ENCODE results near the gene ZNF488. TPM values are rescaled to one million over a fixed set of nuclear protein-coding genes. Genes with fewer than 3 reads are reported as not detected.
A peak's percentile ranks its signal among the peaks of the same experiment; 100 is the strongest.

The ZNF488 gene
- total RNA-seq, 4 donors from 2014 or later, result 4.1 to 23.5 (median 16.1) TPM

GRCh38 chr10:47412177-47412730 is 28.2 kb upstream of the ZNF488 start:
- TF ChIP-seq POLR2A (IDR thresholded peaks at IDR 0.05), result no peak
- TF ChIP-seq, protein P1, sequence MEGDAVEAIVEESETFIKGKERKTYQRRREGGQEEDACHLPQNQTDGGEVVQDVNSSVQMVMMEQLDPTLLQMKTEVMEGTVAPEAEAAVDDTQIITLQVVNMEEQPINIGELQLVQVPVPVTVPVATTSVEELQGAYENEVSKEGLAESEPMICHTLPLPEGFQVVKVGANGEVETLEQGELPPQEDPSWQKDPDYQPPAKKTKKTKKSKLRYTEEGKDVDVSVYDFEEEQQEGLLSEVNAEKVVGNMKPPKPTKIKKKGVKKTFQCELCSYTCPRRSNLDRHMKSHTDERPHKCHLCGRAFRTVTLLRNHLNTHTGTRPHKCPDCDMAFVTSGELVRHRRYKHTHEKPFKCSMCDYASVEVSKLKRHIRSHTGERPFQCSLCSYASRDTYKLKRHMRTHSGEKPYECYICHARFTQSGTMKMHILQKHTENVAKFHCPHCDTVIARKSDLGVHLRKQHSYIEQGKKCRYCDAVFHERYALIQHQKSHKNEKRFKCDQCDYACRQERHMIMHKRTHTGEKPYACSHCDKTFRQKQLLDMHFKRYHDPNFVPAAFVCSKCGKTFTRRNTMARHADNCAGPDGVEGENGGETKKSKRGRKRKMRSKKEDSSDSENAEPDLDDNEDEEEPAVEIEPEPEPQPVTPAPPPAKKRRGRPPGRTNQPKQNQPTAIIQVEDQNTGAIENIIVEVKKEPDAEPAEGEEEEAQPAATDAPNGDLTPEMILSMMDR (IDR thresholded peaks at IDR 0.05), result no peak
- no peak for DNase-seq
- Histone ChIP-seq H3K4me3 (no peak overlapping the region), H3K27ac (no peak overlapping the region), H3K36me3 (no peaks in the 10 kb centered on the region), H3K9me3 (no peaks in the 10 kb centered on the region), H3K27me3 (no peaks in the 10 kb centered on the region), H3K4me1 (peaks cover 0 to 1% (median 0%) of the 10 kb centered on the region in 4 donors)

DNA sequence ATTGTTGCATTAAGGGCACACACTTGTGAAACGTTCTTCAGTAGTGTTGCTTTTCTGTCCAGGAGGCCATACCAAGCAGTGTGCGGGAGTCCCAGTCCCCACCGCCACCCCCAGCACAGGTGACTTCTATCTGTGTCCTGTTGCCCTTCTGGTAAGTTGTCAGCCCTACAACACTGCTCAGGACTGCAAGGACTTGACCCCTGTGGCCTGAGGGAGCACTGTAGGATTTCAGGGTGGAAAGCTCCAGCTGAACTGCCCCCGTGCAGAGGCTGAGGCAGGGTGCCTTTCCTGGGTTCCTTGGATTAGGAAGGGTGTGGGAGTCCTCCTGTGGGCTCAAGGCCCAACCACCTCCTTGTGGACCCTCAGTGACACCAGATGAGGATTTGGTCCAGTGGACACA is 26.8 kb upstream of the ZNF488 start:
- no peaks in the 10 kb centered on the region for H3K36me3 ChIP-seq
- no peak overlapping the region for H3K27ac ChIP-seq
- TF ChIP-seq, protein P1 (IDR thresholded peaks at IDR 0.05), result no peak
- no peak for TF ChIP-seq POLR2A (IDR thresholded peaks at IDR 0.05)
- peaks cover 0 to 7% (median 1%) of the 10 kb centered on the region in 4 donors for H3K4me1 ChIP-seq
- DNase-seq, result peak in 1 of 3 donors; percentile 29
- H3K27me3 ChIP-seq, result no peaks in the 10 kb centered on the region
- no peaks in the 10 kb centered on the region for H3K9me3 ChIP-seq
- no peak overlapping the region for H3K4me3 ChIP-seq

DNA sequence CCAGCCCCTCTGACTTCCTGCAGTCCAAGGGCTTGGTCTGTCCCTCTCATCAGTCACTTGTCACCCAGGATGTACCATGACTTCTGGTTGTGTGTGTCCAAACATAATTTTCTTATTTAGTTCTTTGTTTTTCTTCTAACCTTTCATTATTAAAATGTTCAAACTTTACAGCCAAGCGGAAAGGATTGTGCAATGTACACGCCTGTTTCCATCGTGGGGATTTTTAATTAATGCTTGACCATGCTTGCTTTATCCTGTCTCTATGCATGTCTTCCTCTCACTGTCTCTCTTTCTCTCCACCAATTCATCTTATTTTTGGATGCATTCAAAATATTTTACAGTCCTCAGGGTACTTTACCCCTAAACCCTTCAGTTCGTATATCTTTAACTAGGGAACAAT is 26.2 kb upstream of the ZNF488 start:
- DNase-seq, result no peak
- H3K27ac ChIP-seq, result no peak overlapping the region
- no peak overlapping the region for H3K4me3 ChIP-seq
- H3K27me3 ChIP-seq, result no peaks in the 10 kb centered on the region
- H3K4me1 ChIP-seq, result peaks cover 0 to 7% (median 1%) of the 10 kb centered on the region in 4 donors
- TF ChIP-seq POLR2A (IDR thresholded peaks at IDR 0.05), result no peak
- TF ChIP-seq, protein P1 (IDR thresholded peaks at IDR 0.05), result no peak
- H3K9me3 ChIP-seq, result no peaks in the 10 kb centered on the region
- H3K36me3 ChIP-seq, result no peaks in the 10 kb centered on the region

DNA sequence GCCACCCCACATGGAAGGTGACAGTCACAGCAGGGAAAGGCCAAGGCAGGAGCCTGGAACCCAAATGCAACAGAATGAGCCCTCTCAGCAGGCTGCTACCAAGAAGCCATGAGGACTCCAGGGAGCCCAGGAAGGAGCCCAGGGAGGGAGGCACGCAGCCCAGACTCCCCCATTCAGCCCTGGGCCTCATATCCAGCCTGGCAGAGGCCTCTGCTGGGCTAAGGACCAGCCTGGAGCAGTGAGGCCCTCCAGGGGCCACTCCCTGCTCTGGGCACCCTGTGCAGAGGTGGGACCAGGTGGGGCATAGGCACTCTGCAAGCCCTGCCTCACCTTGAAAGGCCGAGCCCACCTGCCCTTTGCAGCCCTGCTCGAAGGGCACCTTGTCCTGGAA is 25.8 kb upstream of the ZNF488 start:
- Histone ChIP-seq H3K4me3 (no peak overlapping the region), H3K4me1 (peaks cover 0 to 7% (median 1%) of the 10 kb centered on the region in 4 donors), H3K36me3 (no peaks in the 10 kb centered on the region), H3K27ac (no peak overlapping the region), H3K9me3 (no peaks in the 10 kb centered on the region), H3K27me3 (no peaks in the 10 kb centered on the region)
- no peak for TF ChIP-seq POLR2A (IDR thresholded peaks at IDR 0.05)
- TF ChIP-seq, protein P1 (IDR thresholded peaks at IDR 0.05), result no peak
- peak in 1 of 3 donors; percentile 33 for DNase-seq

GRCh38 chr10:47409171-47409865 is 25.2 kb upstream of the ZNF488 start:
- Histone ChIP-seq H3K4me1 (peaks cover 0 to 7% (median 1%) of the 10 kb centered on the region in 4 donors), H3K27me3 (no peaks in the 10 kb centered on the region), H3K36me3 (no peaks in the 10 kb centered on the region), H3K9me3 (no peaks in the 10 kb centered on the region), H3K4me3 (no peak overlapping the region), H3K27ac (no peak overlapping the region)
- TF ChIP-seq, protein P1 (IDR thresholded peaks at IDR 0.05), result no peak
- no peak for TF ChIP-seq POLR2A (IDR thresholded peaks at IDR 0.05)
- DNase-seq, result peak in 1 of 3 donors; percentile 40

All from Peyer's patch (tissue), 4 donors.